RWPE1 (cell line): Measurements from ENCODE around the gene TMEM100.

ENCODE experiments used
- CTCF ChIA-PET: fragments of 350-600 bp; sonication (Branson Sonifier 250); formaldehyde crosslinking; extraction: SDS; loops from one replicate; lab custom pipeline; 2021; lab: Yijun Ruan, JAX
- POLR2A ChIA-PET: fragments of 400-600 bp; formaldehyde crosslinking; extraction: SDS; loops from one replicate; lab custom pipeline; 2020; ENCODE audit warnings: antibody characterized with exemption; ENCODE audit not compliant: low non-redundant PET; lab: Yijun Ruan, JAX
- DNase-seq: peaks from one replicate; pipeline ENCODE4 v3.0.0; 2012; ENCODE audit warnings: low spot score
- H3K27ac ChIP-seq: fragments of 450-650 bp; 2 replicates; pipeline ENCODE4 v1.5.1; 2017
- CTCF ChIP-seq: fragments of 450-650 bp; conservative IDR thresholded peaks from 2 replicates; pipeline ENCODE4 v1.5.1; 2017; ENCODE audit warnings: low read depth, mild to moderate bottlenecking

Gene TMEM100

GRCh38 chr17:55710829-55711496 is 11.7 kb downstream of the TMEM100 start:
- ChIA-PET POLR2A (no interaction called here), CTCF (no interaction called here)
- DNase-seq = no peak
- TF ChIP-seq CTCF = no peak
- H3K27ac ChIP-seq = no peak overlapping the region

GRCh38 chr17:55710410-55710809 is 12.3 kb downstream of the TMEM100 start:
- ChIA-PET POLR2A (no interaction called here), CTCF (no interaction called here)
- H3K27ac ChIP-seq = no peak overlapping the region
- TF ChIP-seq CTCF = no peak
- no peak for DNase-seq

GRCh38 chr17:55709984-55710383 is 12.7 kb downstream of the TMEM100 start:
- POLR2A ChIA-PET = no interaction called here

GRCh38 chr17:55709440-55709839 is 13.2 kb downstream of the TMEM100 start:
- CTCF ChIA-PET = no interaction called here
- no peak for DNase-seq
- POLR2A ChIA-PET = no interaction called here
- no peak for TF ChIP-seq CTCF
- no peak overlapping the region for H3K27ac ChIP-seq

More at GRCh38 chr17:55709984-55710383, 12.7 kb downstream of the TMEM100 start:
- no peak for DNase-seq
- TF ChIP-seq CTCF = no peak
- CTCF ChIA-PET = no interaction called here
- H3K27ac ChIP-seq = no peak overlapping the region

GRCh38 chr17:55708175-55708974 is 14.3 kb downstream of the TMEM100 start:
- CTCF ChIA-PET = interaction anchor here (0.6 kb wide), 1 partner anchor 10 kb away, joined by 3 read pairs; no protein-coding TSS in a partner anchor
- TF ChIP-seq CTCF = no peak
- POLR2A ChIA-PET = no interaction called here

GRCh38 chr17:55706808-55707773 is 15.6 kb downstream of the TMEM100 start:
- TF ChIP-seq CTCF = no peak
- H3K27ac ChIP-seq = no peak overlapping the region
- ChIA-PET POLR2A (no interaction called here), CTCF (no interaction called here)
- no peak for DNase-seq

More at GRCh38 chr17:55708175-55708974, 14.3 kb downstream of the TMEM100 start:
- H3K27ac ChIP-seq = no peak overlapping the region
- DNase-seq = no peak
